Right cardiac atrium (tissue), 5 donors: Measurements from ENCODE around the gene KRT33B. TPM values are rescaled to one million over a fixed set of nuclear protein-coding genes. Genes with fewer than 3 reads are reported as not detected.

Source experiments
- ATAC-seq, 2 donors: fragments of 200-7000 bp; cut with Tn5 transposase; one replicate each; pipeline versions ENCODE4 v1.8.0 to v1.9.1; 2020; ENCODE audit warnings: moderate library complexity in 2 of 2, mild to moderate bottlenecking in 1 of 2
- DNase-seq, 3 donors: peaks; one replicate each; pipeline ENCODE4 v3.0.0-alpha.2; 2020
- H3K27ac ChIP-seq: one replicate; pipeline ENCODE4 v1.5.1; 2013; ENCODE audit warnings: mild to moderate bottlenecking, low read length, control low read depth, moderate library complexity
- H3K27me3 ChIP-seq: one replicate; pipeline ENCODE4 v1.6.1; 2013; ENCODE audit not compliant: control insufficient read depth, insufficient read depth
- H3K4me1 ChIP-seq: one replicate; pipeline ENCODE4 v1.6.1; 2013; ENCODE audit warnings: low read length; ENCODE audit not compliant: control insufficient read depth, insufficient read depth
- H3K4me3 ChIP-seq: one replicate; pipeline ENCODE4 v1.5.1; 2013; ENCODE audit warnings: low read length, control low read depth
- H3K9me3 ChIP-seq: one replicate; pipeline ENCODE4 v1.6.1; 2013; ENCODE audit warnings: low read length; ENCODE audit not compliant: control insufficient read depth
- WGBS: extraction: QIAGEN DNeasy Blood & Tissue Kit; methylation state at CpG from one replicate; pipeline ENCODE4 v1.1.7; 2013; 5-methylcytosine and 5-hydroxymethylcytosine counted together
- intact Hi-C, 4 donors: fragments of 100-400 bp; cut with DNase I; formaldehyde crosslinking; loops; one replicate each; pipeline versions ENCODE4 v1.11.0 to v1.14.0; 2022 to 2023
- polyA plus RNA-seq: library from polyadenylated mRNA; stranded (reverse); fragments of 200-250 nt; gene quantifications from one replicate; pipeline ENCODE4 v1.2.3, GENCODE V29; 2013
- total RNA-seq, 4 donors: library from RNA; stranded (reverse); fragmentation: NEBNext Ultra II Directional; extraction: Animal tissue kit (Norgen Biotek cat#: 25700); gene quantifications; one replicate each; pipeline ENCODE4 v1.2.1, GENCODE V29; 2021
- donor health status: healthy with polysubstance abuse.
- donor health status: DM: no; HTN: yes; CAD: no.
- donor health status: DM: no; HTN: no; CAD: no.
- donor health status: DM: no; HTN: yes; CAD: no; lungs with severe emphysema.
- donor health status: DM: yes; HTN: yes; CAD: no.

The KRT33B gene
- total and polyA plus RNA-seq, 5 donors: not detected

DNA sequence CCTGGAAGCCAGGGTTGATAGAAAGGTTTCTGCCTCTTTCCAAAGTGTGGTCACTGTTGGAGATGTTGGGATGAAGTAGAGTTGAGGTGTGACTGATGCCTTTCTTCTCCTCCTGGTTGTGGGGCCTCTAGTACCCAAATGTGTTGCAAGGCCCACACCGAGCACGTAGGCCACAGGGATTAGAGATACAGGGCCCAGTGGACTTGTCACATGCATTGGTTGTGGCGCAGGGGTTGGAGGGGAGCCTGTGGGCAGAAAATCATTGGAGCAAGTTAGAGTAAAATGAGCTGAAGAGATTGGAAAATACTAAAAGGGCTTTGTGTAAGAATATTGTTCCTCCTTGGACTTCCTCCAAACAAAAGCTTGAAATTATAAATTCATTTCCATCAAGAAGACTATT, 23.6 kb downstream of the KRT33B start:
- Histone ChIP-seq H3K4me3 (no peak overlapping the region), H3K9me3 (peaks cover 2% of the 10 kb centered on the region), H3K4me1 (no peaks in the 10 kb centered on the region), H3K27ac (no peak overlapping the region), H3K27me3 (no peaks in the 10 kb centered on the region)
- WGBS: 77% methylated on average over 3 of the region's 3 CpGs
- intact Hi-C loops: no loop called here
- no peak for DNase-seq
- no peak for ATAC-seq

DNA sequence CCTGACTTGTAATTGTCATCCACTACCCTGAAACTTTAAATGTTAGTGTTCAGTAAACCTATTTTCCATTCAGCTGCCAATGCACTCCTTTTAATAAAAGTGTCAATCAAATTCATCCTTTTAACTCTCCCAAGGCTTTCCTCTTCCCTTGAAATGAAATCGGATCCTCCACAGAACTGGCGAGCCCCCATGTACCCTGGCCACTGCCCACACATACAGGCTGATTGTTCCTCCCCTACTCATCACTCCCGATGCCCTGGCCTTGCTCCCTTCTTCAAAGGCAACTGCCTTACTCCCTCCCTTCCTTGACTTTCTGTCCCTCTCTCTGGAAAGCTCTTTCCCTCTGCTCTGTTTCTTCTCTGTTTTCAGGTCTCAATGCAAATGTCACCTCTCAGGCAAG, 26.6 kb downstream of the KRT33B start:
- Histone ChIP-seq H3K27me3 (no peaks in the 10 kb centered on the region), H3K27ac (no peak overlapping the region), H3K4me3 (no peak overlapping the region), H3K9me3 (peaks cover 2% of the 10 kb centered on the region), H3K4me1 (no peaks in the 10 kb centered on the region)
- WGBS: 70% methylated on average over 3 of the region's 3 CpGs
- ATAC-seq (no peak), DNase-seq (no peak)
- intact Hi-C loops: no loop called here

DNA sequence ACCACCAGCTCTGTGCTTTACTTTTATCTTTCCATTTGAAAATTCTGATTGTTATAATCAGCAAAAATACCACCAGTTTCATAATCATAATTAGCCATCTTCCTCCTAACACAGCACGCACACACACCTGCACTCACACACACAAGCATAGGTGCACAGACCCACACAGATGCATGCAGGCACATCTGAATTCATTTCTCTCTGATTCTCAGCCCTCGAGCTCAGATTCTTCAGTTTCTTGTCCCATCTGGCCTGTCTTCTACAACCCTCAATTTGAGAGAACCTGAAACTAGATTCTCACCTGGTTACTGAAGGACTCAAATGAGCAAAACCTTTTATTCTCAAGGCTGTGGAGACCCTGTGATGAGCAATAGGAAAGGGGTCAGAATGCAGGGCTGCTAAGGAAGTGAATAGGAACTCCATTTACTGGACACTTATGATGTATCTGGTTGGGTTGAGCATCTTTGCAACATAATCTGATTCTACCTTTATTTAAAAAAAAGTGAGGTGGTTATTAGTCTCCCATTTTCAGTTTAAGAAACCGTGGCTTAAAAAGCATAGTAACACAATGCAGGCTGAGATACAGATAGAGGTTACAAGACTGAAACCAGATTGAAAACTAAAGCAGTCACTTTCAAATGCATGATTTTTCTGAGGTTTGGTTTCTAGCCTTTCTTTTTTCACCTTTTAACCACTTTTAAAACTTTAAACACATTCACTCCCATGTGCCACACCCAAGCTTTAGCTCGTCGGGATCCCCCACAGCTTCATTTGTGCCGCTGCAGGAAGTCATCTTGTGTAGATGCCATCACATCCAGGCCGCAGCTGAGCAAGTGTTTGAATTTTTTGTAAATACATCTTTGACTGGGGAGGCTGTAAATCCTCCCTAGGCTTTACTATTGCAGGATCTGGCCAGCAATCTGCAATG, 28.4 kb downstream of the KRT33B start:
- H3K27me3 ChIP-seq: no peaks in the 10 kb centered on the region
- no peak overlapping the region for H3K27ac ChIP-seq
- intact Hi-C loops: no loop called here
- no peaks in the 10 kb centered on the region for H3K4me1 ChIP-seq
- ATAC-seq: no peak
- no peak for DNase-seq
- no peak overlapping the region for H3K4me3 ChIP-seq
- peaks cover 2% of the 10 kb centered on the region for H3K9me3 ChIP-seq
- 76% methylated on average over 7 of the region's 7 CpGs for WGBS

DNA sequence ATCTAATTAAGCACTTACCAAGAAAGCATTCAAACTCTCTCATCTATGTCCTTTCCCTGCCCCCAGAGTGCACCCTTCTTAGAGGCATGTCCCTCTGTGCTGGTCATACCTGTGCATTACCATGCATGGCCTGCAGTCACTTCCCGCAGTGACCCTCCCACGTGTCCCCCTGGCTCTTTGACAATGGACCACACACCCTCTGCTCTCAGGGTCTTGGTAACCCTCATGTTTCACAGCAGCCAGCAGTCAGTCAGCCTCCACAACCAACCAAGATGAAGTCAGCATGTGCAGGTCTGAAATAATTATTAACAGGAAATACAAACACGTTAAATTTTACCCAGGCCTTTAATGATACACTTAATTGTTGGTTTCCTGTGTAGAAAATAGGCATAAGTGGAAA, 29.1 kb downstream of the KRT33B start:
- intact Hi-C loops: no loop called here
- no peaks in the 10 kb centered on the region for H3K4me1 ChIP-seq
- H3K27me3 ChIP-seq: no peaks in the 10 kb centered on the region
- DNase-seq (no peak), ATAC-seq (no peak)
- no peak overlapping the region for H3K27ac ChIP-seq
- peaks cover 2% of the 10 kb centered on the region for H3K9me3 ChIP-seq
- no peak overlapping the region for H3K4me3 ChIP-seq
- WGBS: 52% methylated on average over 3 of the region's 3 CpGs

DNA sequence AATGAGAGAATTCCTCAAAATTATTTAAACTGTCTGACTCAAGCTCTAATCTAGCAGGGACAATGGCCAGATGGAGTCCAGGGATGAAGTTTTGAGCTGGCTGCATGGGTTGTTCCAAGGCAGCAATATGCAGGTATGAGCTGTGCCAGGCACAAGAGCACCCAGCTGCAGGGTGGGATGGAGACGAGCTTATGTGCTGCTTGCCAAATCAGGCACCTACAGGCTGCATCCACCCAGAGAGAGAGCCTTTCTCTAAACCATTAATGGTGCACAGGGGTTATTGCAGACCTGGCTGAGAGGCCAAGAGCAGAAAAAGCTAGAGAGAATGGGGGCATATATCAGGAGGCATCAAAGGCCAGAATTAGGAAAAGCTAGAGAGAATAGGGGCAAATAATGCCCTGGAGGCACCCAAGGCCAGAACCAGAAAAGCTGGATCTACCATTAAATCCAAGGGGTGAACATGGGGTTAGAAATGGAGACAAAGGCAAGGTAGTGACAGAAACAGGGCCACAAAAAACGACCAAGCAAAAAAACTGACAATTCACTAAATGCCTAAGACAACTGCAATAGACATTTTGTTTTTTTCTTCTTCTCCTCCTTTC, 29.9 kb downstream of the KRT33B start:
- intact Hi-C loops: no loop called here

DNA sequence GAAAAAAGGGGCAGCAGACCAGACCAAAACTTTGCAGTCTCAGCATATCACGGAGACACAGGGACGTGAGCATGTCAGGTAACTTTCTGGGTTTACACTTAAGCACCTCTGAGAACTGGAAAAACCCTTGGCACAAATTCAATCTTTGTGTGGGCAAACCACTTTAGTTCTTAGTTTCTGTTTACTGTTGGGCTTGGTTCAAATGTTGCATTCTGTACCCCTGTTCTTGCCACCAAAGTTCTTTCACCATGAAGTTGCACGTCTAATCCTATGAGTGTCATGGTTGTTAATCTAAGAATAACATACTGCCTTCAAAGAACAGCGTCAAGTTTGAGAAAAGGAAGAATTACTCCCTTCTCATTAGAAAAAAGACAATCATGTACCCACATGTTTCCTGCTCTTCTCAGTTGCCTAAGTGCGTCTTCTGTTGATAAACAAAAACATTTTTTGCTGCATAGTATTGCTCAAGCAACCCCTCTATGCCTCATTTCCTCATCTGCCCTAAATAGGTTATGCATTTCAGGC, 30.6 kb downstream of the KRT33B start:
- no peak overlapping the region for H3K27ac ChIP-seq
- H3K9me3 ChIP-seq: peaks cover 2% of the 10 kb centered on the region
- H3K4me3 ChIP-seq: no peak overlapping the region
- H3K4me1 ChIP-seq: no peaks in the 10 kb centered on the region
- no peak for DNase-seq
- no peak for ATAC-seq
- H3K27me3 ChIP-seq: no peaks in the 10 kb centered on the region
- WGBS: 41% methylated on average over 5 of the region's 5 CpGs
- intact Hi-C loops: no loop called here

More for the DNA sequence above, 29.9 kb downstream of the KRT33B start:
- Histone ChIP-seq H3K9me3 (peaks cover 2% of the 10 kb centered on the region), H3K27me3 (no peaks in the 10 kb centered on the region), H3K4me3 (no peak overlapping the region), H3K4me1 (no peaks in the 10 kb centered on the region), H3K27ac (no peak overlapping the region)
- 53% methylated on average over 2 of the region's 2 CpGs for WGBS
- no peak for ATAC-seq
- DNase-seq: no peak

DNA sequence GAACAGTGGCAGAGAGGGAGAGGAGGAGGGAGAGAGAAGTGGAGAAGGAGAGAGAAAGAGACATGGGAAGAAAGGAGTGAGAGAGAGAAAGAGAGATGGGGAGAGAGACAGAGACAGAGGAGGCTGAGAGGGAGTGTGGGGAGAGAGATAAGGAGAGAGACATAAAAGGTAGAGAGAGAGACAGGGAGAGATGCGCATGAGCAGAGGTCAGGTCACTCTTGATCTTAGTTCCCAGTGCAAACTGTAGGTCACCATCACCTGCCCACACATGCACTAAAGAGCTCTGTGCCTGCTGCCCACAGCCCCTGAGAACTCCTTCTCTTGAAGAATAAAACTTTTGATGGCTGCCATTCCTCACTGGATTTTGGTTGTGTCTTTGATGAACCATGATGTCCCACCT, 33.9 kb downstream of the KRT33B start:
- 100% methylated on average over 1 of the region's 1 CpG for WGBS
- H3K9me3 ChIP-seq: no peaks in the 10 kb centered on the region

DNA sequence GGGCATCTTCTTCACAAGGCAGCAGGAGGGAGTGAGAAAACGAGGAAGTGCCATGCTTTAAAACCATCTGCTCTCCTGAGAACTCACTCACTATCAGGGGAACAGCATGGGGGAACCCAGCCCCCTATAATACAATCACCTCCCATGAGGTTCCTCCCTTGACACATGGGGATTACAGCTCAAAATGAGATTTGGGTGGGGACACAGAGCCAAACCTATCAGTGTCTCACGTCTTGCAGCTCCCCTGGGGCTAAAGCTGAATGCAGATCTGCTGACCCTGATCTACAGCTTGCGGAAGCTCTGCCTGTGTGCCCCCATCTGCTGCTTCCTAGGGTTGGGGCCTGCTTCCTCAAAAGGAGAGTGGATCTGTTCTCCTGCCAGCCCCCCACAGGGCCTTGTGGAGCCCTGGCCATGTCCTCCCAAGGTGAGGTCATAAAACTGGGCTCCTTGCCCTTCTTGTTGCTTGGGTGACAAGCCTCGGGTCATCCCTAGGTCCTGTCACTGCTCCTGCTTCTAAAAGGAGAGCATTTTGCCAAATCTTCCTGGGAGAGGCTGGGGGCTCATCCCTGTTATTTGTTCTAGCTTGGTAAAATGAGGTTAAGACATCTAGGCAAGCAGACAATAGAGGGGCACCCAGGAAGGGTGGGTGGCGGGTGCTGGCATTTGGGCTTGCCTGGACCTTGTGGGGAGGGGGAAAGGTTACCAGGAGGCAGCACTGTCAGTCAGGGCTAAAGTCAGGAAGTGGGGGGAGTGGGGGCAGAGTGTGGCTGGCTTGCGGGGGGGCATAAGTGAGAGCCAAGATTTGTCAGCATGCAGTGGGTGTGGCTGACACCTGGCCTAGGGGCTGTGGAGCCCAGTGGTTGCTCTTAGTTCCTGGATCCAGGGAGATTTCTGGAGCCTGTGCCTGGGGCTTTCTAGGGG, 35.0 kb downstream of the KRT33B start:
- Histone ChIP-seq H3K4me1 (no peaks in the 10 kb centered on the region), H3K9me3 (no peaks in the 10 kb centered on the region), H3K27ac (no peak overlapping the region), H3K27me3 (no peaks in the 10 kb centered on the region), H3K4me3 (no peak overlapping the region)
- DNase-seq: no peak
- WGBS: 66% methylated on average over 6 of the region's 6 CpGs
- no peak for ATAC-seq
- intact Hi-C loops: no loop called here

More for the DNA sequence above, 33.9 kb downstream of the KRT33B start:
- no peak overlapping the region for H3K4me3 ChIP-seq
- DNase-seq (no peak), ATAC-seq (no peak)
- H3K27ac ChIP-seq: no peak overlapping the region
- no peaks in the 10 kb centered on the region for H3K27me3 ChIP-seq
- intact Hi-C loops: no loop called here
- H3K4me1 ChIP-seq: no peaks in the 10 kb centered on the region

DNA sequence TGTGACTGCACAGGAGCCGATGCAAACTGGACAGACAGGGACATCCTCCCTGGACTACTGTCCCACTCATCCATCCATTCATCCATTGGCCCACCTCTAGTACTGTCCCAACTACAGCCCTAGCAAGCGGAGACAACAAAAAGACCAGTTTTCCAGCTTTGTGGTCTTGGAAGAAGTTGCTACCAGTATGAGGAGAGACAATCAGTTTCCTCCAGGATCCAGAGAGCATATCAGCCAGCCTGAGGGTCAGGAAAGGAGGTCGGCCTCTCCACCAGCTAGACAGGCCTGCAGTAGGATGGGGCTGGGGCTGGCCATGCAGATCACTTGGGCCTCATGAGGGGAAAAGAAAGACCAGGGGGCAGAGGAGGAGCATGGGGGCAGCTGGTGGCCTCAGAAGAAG, 35.8 kb downstream of the KRT33B start:
- Histone ChIP-seq H3K4me3 (no peak overlapping the region), H3K4me1 (no peaks in the 10 kb centered on the region), H3K9me3 (no peaks in the 10 kb centered on the region), H3K27ac (no peak overlapping the region), H3K27me3 (no peaks in the 10 kb centered on the region)
- 90% methylated on average over 3 of the region's 3 CpGs for WGBS
- ATAC-seq (no peak), DNase-seq (no peak)
- intact Hi-C loops: no loop called here

DNA sequence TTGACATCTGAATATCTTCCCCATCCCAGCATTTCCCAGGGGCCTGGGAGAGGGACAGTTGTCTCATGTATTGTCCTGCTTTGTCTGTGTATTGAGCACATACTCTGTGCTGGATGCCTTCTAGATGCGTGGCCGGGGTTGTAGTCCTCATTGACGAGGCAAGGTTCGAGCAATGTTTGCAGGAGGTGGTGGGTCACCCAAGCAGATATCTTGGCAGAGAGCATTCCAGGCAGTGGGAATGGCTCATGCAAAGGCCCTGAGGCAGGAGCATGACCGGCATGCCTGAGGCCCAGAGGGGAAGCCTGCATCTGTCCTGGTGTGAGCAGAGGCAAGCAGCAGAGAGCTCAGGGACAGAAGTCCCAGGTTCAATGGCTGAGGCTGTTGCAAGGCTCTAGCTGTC, 36.5 kb downstream of the KRT33B start:
- Histone ChIP-seq H3K9me3 (no peaks in the 10 kb centered on the region), H3K27me3 (no peaks in the 10 kb centered on the region), H3K4me1 (no peaks in the 10 kb centered on the region), H3K27ac (no peak overlapping the region), H3K4me3 (no peak overlapping the region)
- WGBS: 95% methylated on average over 5 of the region's 5 CpGs
- DNase-seq (no peak), ATAC-seq (no peak)
- intact Hi-C loops: no loop called here
